HG02623 (cell line): Measurements from ENCODE around the gene UNC5C.

Experiments used
- ATAC-seq: cut with Tn5 transposase; IDR thresholded peaks from one replicate; pipeline ENCODE4 v1.9.1; 2021; ENCODE audit warnings: moderate library complexity; ENCODE audit not compliant: unreplicated experiment

UNC5C gene

DNA sequence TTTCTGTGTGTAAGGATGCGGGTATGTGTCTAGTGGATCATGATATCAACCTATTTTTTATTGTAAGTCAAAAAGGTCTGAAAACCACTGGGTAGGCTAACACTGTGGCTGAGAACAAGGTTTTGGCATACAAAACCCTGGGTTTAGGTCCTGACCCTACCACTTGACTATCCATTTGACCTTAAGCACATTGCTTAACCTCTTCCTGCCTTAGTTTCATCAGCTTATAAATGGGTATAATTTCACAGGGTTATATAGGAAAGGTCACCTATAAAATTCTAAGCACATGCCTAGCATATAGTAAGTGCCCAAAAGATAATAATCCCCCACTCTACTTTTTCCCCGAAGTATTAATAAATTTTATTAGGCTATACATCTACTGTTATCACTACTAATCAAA, 263.0 kb downstream of the UNC5C start:
- no peak for ATAC-seq

- ATAC-seq = no peak
Observed at GRCh38 chr4:95284655-95285054, 264.1 kb downstream of the UNC5C start.

DNA sequence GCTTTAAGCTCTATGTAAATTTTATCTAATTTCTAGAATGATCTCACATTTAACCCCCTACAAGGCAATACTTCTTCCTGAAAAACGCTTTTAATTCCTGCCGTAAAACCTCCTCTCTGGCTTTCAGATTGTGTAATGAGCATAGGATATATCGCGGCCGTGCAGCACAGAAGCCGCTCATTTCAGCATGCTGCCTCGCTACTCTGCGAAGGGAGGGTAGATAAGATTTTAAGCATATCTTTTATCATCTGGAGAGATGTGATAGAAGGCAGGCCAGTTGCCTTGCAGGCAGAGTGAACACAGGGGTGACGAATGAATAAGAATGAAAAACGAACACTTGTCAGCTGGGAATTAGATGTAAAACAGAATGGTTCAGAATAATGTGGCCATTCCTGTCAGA, 265.5 kb downstream of the UNC5C start:
- no peak for ATAC-seq

DNA sequence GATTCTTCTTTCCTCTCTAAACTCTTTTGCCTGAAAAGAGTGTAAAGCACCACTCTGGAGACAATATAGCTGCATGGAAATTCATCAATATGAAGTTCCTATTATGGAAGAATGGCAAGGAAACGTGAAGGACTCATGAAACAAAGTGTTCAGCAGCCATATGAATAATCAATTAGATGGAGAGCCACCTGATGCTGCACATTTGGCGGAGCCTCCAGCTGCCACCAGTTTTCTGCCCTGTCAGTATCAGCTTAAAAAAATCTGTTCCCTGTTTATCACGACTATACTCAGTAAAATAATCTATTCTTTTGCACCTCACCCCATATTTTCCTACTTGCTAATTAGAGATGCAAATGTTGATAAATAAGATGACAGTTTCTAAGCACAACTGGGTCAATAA, 276.0 kb downstream of the UNC5C start:
- ATAC-seq = no peak

- ATAC-seq = no peak
Observed at GRCh38 chr4:95272036-95272435, 276.7 kb downstream of the UNC5C start.

DNA sequence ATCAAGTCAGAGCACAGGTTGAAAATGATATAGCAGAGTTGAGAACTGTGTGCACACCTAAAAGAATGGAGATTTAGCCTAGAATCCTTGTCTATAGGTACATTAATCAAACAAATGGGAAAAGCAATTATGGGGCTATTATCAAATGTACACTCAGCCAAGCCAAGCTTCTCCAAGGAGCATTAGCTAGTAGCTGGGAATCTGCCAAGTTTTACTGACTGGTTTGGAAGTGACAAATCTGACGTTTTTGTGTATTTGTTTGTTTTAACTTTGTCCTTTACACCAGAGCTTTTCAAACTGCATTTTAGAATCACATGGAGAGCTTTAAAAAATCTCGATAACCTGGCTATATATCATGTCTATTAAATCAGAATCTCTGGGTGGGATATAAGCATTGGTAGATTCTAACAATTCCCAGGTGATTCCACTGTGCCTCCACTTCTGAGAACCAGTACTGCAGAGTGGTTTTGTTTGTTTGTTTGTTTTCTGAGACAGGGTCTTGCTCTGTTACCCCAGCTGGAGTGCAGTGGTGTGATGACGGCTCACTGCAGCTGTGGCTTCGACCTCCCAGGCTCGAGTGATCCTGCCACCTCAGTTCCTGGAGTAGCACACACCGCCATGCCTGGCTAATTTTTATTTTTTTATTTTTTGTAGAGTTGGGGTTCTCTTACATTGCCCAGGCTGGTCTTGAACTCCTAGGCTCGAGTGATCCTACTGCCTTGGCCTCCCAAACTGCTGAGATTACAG, 279.8 kb downstream of the UNC5C start:
- ATAC-seq = no peak

GRCh38 chr4:95267081-95267480, 281.7 kb downstream of the UNC5C start:
- ATAC-seq = no peak

DNA sequence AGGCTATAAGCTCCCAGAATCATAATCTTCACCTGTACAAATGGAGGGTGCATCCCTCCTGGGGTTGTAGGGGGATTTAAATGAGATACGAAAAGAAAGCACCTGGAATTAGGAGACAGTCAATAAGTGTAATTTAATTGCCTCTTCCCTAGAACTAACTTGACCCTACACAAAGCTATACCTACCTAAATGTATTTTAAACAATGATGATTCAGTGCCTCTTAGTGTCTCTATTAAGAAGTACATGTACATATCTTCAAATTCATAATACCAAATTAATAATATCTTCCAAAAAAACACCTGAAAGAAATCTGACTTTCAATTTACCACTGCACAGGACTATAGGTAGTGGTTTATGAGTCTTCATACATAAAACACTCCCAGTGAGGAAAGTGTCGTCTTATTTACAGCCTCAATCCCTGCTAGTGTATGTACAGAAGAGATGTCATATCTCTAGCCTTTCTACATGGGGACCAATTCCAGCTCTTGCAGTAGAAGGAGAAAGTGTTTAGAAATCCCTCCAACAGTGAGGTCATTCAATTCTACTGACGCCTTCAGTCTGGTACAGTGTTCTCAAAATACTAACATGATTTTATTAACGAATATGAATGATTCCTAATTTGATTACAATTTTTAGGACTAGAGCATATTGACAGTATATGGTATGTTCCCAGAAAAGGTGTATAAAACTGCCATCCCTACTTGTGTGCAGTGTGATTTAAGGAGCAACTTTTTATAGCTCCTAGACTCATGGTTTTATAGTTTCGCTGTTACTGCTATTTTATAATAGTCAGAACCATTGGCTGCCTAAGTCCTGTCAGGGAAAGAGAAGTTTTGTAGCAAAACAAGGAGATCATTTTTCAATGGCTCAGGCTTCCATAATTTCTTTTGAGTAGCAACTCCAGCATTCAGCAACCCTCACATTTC, 282.7 kb downstream of the UNC5C start:
- no peak for ATAC-seq

DNA sequence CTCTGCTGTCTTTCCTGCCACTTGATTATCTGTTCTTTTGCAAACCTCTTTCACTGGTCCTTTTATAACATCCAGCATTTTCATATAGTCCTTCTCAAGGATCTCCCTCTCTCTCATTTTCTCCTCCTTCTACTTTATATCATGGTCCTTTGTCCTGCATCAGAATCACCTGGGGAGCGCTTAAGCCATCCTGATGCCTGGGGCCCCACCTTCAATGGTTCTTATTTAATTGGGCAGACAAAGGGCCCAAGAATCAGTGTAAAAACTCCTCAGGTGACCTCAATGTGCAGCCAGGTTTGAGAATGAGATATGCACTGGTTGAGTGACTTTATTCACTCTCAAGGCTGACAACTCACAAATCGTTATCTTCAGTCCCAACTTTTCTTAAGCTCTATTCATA, 283.9 kb downstream of the UNC5C start:
- no peak for ATAC-seq

DNA sequence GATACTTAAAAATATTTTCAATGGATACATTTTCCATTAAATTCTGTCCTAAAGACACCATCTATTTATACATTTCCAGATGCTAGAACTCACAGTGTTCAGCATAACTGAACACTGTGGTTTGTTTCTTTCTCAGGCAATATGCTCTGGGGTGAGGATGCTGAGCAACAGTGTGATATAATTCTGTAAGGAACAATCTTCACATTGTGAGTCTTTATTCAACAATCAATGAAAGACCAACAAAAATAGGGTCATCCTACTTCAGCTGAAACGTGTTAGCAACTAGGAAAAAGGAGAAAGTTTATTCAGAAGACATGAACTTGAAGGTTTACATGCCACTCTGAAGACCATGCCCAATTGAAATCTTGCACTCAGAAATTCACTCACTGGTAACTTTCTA, 284.8 kb downstream of the UNC5C start:
- ATAC-seq = no peak

- no peak for ATAC-seq
Observed at GRCh38 chr4:95263391-95263790, 285.4 kb downstream of the UNC5C start.

DNA sequence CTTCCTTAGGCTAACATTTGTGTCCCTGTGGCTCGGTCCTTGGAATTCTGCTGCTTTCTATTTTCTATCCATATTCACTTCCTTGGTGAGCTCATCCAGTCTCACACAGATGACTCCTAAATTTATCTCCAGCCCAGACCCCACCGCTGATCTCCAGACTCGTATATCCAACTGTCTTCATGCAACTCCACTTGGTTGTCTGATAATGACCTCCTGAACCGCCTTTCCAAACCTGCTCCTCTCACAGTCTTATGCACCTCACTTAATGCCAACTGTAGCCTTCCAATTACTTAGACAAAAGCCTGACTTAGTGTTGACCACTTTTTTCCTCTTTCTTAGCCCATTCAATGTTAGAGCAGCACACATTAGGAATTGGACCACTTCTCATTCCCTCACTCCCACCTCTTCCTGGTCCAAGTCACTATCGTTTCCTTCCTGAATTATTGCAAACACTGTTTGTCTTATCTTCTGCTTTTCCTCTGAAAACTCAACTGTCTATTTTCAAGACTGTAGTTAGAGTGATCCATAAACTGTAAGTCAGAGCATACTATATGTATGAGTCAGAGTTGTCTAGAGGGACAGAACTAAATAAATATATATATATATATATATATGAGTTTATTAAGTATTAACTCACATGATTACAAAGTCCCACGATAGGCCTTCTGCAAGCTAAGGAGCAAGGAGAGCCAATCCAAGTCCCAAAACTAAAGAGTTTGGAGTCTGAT, 292.5 kb downstream of the UNC5C start:
- no peak for ATAC-seq

GRCh38 chr4:95255396-95256107, 293.2 kb downstream of the UNC5C start:
- no peak for ATAC-seq

GRCh38 chr4:95251568-95251967, 297.2 kb downstream of the UNC5C start:
- ATAC-seq = no peak

DNA sequence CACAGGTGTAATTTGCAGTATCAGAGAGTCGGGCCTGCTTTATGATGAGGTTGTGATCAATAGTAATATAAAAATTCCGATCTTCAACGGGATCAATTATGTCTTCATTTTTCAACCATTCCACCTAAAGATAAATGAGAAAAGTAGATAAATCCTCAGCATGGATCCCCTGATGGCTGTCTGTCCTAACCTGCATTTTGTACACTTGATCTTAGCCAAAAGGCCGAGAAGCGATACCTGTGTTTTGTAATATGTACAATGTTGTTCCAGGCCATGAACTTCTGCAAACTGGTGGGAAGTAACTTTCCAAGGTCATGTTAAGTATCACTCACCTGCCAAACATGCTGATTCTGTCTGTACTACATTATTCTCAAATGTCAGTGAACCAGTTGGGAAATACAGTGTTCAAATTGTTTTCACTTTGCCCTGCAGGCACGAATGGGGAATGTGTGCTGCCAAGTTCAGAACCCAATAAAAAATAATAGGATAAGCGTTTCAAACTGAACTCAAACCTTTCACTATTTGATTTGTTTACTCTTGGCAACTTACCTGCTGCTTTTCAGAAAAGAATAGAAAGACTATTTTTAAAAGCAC, 298.1 kb downstream of the UNC5C start:
- ATAC-seq = no peak

- no peak for ATAC-seq
Observed at GRCh38 chr4:95249426-95250021, 299.2 kb downstream of the UNC5C start.

DNA sequence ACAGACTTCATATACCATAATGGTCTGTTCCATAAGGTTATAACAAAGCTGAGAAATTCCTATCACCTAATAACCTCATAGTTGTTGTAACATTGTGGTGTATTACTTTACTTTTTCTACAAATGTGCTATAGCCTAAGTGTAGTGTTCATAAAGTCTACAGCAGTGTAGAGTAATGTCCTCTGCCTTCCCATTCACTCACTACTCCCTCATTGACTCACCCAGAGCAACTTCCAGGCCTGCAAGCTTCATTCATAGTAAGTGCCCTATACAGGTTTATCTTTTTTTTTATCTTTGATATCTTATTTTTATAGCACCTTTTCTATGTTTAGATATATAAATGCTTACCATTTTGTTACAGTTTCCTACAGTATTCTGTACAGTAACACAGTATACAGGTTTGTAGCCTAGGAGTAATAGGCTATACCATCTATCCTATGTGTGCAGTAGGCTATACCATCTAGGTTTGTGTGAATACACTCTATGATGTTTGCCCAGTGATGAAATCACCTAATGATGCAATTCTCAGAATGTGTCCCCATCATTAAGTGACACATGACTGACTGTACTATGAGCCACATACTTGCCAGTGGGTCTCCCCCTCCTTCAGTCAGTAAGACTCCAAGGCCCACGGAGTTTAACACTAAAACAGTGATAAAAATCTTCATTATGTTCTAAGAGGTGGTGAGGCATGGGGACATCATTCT, 299.9 kb downstream of the UNC5C start:
- ATAC-seq = no peak

DNA sequence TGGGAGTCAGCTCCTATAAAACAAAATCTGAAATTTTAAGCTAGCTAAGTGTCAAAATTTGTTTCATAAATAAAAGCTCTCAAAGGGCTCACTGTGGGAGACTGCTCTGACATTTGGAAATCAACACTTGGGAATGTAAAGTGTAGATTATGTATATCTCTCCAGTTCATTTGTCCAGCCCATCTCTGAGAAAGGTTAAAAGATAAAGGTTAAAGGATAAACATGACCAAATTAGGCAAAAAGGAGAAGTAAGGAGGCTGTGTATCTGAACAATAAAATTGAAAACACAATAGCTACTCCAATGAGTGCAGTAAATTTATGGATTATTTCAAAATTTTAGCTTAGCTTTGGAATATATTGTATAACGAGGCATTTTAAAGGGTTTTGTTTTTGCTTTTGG, 304.9 kb downstream of the UNC5C start:
- ATAC-seq = no peak

- ATAC-seq = no peak
Observed at GRCh38 chr4:95238554-95238953, 310.2 kb downstream of the UNC5C start.
